IPS-18c (cell line): ENCODE data around the gene STOX2.
"Not testable (repeated sequence)": the region's sequence is repeated elsewhere in the genome, so short reads cannot be mapped to it uniquely, and the experiment has no call there.

Experiments used
- H3K4me3 ChIP-seq: 2 replicates; pipeline ENCODE4 v1.7.0; 2013; ENCODE audit warnings: low read depth, mild to moderate bottlenecking, low read length, moderate library complexity; ENCODE audit not compliant: insufficient read depth
- H3K9me3 ChIP-seq: one replicate; pipeline ENCODE4 v1.6.1; 2013; ENCODE audit warnings: mild to moderate bottlenecking, low read length, moderate library complexity; ENCODE audit not compliant: control insufficient read depth, insufficient read depth

The STOX2 gene

GRCh38 chr4:184024637-184025036 lies 119.5 kb downstream of the STOX2 start:
- Histone ChIP-seq H3K9me3 (no peaks in the 10 kb centered on the region), H3K4me3 (no peak overlapping the region)

- Histone ChIP-seq H3K9me3 (no peaks in the 10 kb centered on the region), H3K4me3 (no peak overlapping the region)
Measured at GRCh38 chr4:184028561-184029374, 123.7 kb downstream of the STOX2 start.

- no peaks in the 10 kb centered on the region for H3K9me3 ChIP-seq
- H3K4me3 ChIP-seq, result no peak overlapping the region
Measured at GRCh38 chr4:184030036-184030435, 124.9 kb downstream of the STOX2 start.

GRCh38 chr4:184030764-184031163 lies 125.7 kb downstream of the STOX2 start:
- no peaks in the 10 kb centered on the region for H3K9me3 ChIP-seq
- no peak overlapping the region for H3K4me3 ChIP-seq

DNA sequence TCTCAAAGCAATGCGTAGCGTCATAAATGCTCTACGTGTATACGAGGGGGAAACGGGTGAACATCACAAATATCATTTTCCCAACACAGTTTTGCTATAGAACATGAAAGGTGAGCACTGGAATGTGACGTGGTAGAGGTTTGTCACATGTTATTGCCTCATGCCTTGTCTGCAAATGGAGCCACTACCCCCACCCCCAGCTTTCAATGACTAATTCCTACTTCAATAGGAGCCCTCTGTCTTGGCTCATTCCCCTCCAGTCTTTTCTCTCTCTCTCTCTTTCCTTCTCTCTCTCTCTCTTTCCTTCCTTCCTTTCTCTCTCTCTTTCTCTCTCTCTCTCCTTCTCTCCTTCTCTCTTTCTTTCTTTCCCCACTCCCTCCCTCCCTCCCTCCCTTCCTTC lies 127.0 kb downstream of the STOX2 start:
- H3K4me3 ChIP-seq, result no peak overlapping the region
- H3K9me3 ChIP-seq, result no peaks in the 10 kb centered on the region

GRCh38 chr4:184039963-184040383 lies 134.9 kb downstream of the STOX2 start:
- no peaks in the 10 kb centered on the region for H3K9me3 ChIP-seq
- no peak overlapping the region; the same call in 1 of the 2 replicates for H3K4me3 ChIP-seq

GRCh38 chr4:184041156-184041555 lies 136.0 kb downstream of the STOX2 start:
- Histone ChIP-seq H3K9me3 (no peaks in the 10 kb centered on the region), H3K4me3 (no peak overlapping the region)

DNA sequence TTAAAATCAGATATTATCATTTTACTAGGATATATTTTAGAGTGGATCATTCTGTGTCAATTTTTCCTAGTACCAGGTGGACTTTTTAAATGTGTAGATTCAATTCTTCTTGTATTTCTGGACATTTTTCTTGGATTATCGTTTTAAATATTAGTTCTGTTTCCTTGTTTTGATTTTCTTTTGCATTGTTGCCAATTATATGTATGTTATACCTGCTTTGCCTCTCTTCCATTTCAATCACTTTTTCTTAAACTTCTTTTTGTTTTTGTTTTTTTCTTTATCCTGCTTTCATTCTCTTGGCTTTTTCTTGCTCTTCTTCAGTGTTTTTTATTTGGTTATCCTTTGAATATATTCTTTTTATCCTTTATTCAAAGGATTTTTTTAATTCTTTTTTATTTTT lies 141.0 kb downstream of the STOX2 start:
- no peaks in the 10 kb centered on the region for H3K9me3 ChIP-seq
- H3K4me3 ChIP-seq, result no peak overlapping the region

GRCh38 chr4:184051262-184051661 lies 146.2 kb downstream of the STOX2 start:
- H3K9me3 ChIP-seq, H3K4me3 ChIP-seq: not testable (repeated sequence)

DNA sequence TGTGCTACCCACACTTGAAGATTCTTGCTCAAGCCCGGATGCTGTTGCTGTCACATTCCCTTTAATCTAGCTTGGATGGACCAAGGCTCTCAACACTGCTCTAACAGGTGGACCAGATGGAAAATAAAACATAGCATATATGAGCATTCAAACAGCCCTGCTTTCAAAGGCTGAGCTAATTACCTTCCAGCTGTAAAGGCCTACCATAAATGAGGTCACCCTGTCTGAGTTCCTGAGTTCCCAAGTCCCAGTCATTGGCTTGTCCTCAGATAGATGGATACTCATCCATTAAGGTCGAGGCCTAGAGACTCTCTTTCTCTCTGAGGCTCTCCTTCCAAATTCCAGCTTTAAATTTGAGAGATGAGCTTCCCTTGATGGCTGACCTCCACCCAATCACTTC lies 147.5 kb downstream of the STOX2 start:
- no peak overlapping the region for H3K4me3 ChIP-seq
- no peaks in the 10 kb centered on the region for H3K9me3 ChIP-seq

DNA sequence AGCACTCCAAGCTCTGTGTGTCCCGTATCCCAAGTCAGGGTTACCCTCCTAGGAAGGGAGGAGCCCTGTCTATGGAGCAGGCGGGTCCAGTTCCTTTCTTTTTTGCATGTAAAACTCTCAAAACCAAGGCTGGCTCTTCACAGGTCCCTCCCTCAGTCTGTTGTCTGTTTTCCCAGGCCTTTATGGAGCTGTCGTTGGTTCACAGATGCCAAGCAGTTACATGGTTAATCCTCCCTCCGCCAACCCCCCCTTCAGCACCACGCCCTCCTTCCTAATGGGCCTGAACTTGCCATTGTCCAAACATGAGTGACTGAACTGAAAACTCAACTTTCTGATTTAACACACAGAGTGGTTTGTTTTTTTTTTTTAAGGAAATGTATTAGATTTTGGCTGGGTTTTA lies 148.3 kb downstream of the STOX2 start:
- Histone ChIP-seq H3K4me3 (no peak overlapping the region), H3K9me3 (no peaks in the 10 kb centered on the region)

DNA sequence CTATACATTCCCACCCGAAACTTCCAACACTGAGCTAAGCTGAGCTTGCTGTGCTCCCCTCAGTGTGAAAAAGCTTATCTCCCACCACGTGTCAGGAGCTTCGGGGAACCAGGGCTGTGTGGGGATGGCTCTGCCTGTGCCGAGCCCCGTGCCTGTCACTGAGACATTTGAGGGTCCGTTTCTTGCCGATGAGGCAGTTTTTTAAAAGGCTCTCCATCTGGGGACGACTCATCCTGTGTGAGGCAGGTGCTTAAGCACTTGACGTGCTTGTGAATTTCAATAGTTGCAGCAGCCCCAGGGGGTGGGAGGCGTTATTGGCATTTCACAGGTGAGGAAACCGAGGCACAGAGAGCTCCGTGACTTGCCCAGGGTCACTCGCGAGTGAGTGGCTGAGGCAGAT lies 151.8 kb downstream of the STOX2 start:
- Histone ChIP-seq H3K4me3 (no peak overlapping the region), H3K9me3 (no peaks in the 10 kb centered on the region)

DNA sequence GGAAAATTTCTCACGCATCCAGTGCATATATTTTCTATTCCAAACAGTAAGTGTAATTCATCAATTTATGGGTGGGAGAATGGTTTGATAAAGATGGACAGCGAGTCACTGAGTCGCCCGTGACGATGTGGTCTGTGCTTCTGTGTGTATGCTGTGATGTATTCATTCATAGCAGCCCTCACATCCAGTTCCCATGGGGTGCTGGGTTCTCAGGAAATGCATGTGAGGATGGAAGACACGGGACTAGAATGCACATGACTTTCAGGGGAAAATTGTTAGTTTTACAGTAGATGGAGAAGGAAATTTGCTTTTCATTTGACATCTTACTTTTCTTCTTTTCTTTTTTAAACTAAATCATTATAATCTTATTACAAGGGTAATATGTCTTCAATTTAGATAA lies 152.9 kb downstream of the STOX2 start:
- H3K9me3 ChIP-seq, result no peaks in the 10 kb centered on the region
- no peak overlapping the region for H3K4me3 ChIP-seq

DNA sequence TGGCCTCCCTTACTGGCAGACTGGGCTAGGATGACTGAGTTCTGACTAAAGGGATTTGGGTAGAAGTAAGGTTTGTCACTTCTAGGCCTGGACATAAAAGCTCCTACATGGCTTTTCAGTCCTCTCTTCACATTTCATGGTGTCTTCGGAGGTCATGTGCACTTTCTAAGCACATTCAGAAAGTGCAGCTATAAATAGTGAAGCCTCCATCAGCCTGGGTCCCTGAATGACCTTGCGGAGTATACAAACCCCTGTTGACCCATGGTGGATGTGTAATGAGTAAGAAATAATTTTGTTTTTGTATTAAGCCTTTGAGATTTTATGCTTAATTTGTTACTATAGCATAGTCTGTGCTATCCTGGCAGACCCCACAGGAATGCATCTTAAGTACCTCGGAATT lies 154.0 kb downstream of the STOX2 start:
- Histone ChIP-seq H3K9me3 (no peaks in the 10 kb centered on the region), H3K4me3 (no peak overlapping the region)

GRCh38 chr4:184061582-184061981 lies 156.5 kb downstream of the STOX2 start:
- Histone ChIP-seq H3K4me3 (no peak overlapping the region), H3K9me3 (no peaks in the 10 kb centered on the region)

- no peaks in the 10 kb centered on the region for H3K9me3 ChIP-seq
Measured at GRCh38 chr4:184062769-184063168, 157.7 kb downstream of the STOX2 start.

GRCh38 chr4:184064877-184065276 lies 159.8 kb downstream of the STOX2 start:
- no peaks in the 10 kb centered on the region for H3K9me3 ChIP-seq
- H3K4me3 ChIP-seq, result no peak overlapping the region

More at GRCh38 chr4:184062769-184063168, 157.7 kb downstream of the STOX2 start:
- no peak overlapping the region for H3K4me3 ChIP-seq

- no peaks in the 10 kb centered on the region for H3K9me3 ChIP-seq
- no peak overlapping the region for H3K4me3 ChIP-seq
Measured at GRCh38 chr4:184066584-184067300, 161.6 kb downstream of the STOX2 start.
